GM12891 (cell line): ENCODE data around the gene MSMP.

Experiments
- POLR2A ChIP-seq: IDR thresholded peaks from 2 replicates; pipeline ENCODE4 v1.6.1; 2011; ENCODE audit warnings: low read depth, low read length, control low read depth
- POLR2AphosphoS5 ChIP-seq: IDR thresholded peaks from 2 replicates; pipeline ENCODE4 v1.6.1; 2011; ENCODE audit warnings: low read depth, low read length, control low read depth
- TAF1 ChIP-seq: IDR thresholded peaks from 2 replicates; pipeline ENCODE4 v1.6.1; 2011; ENCODE audit warnings: low read depth, low read length, control low read depth

DNA sequence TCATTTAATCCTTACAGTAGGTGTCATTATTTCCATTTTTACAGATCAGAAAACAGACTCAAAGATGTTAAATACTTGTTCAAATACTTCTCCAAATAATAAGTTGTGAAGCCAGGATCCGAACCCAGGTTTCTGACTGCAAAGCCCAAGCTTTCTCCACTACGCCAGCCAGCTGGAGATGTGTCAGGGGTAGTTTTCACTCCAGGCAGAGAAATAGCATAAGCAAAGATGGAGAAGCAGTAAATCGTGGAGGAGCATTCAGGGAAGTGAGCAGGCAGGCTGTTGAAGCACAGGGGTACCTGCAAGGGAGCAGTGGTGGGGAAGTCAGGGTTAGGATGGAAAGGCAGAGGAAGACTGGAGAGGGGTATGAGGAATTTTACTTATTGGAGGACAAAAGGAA, 25.0 kb downstream of the MSMP start:
- TF ChIP-seq POLR2A (no peak), POLR2AphosphoS5 (no peak), TAF1 (no peak)
